HK-2 (cell line): Measurements from ENCODE around the gene ZC2HC1B.
"Not testable (repeated sequence)": the region's sequence is repeated elsewhere in the genome, so short reads cannot be mapped to it uniquely, and the experiment has no call there.

Experiments used
- DNase-seq: peaks from one replicate; pipeline ENCODE4 v3.0.0-alpha.2; 2018; ENCODE audit not compliant: unreplicated experiment

ZC2HC1B gene

GRCh38 chr6:143868808-143869207 is 4.5 kb downstream of the ZC2HC1B start:
- DNase-seq = not testable (repeated sequence)

- not testable (repeated sequence) for DNase-seq
Observed at GRCh38 chr6:143871202-143871730, 7.0 kb downstream of the ZC2HC1B start.

- no peak for DNase-seq
Observed at GRCh38 chr6:143872201-143872600, 7.9 kb downstream of the ZC2HC1B start.

GRCh38 chr6:143873600-143873999 is 9.3 kb downstream of the ZC2HC1B start:
- not testable (repeated sequence) for DNase-seq

- DNase-seq = not testable (repeated sequence)
Observed at GRCh38 chr6:143874503-143874902, 10.2 kb downstream of the ZC2HC1B start.

GRCh38 chr6:143877584-143878271 is 13.5 kb downstream of the ZC2HC1B start:
- no peak for DNase-seq

- DNase-seq = no peak
Observed at GRCh38 chr6:143878272-143878760, 14.0 kb downstream of the ZC2HC1B start.

- DNase-seq = no peak
Observed at GRCh38 chr6:143880412-143880811, 16.1 kb downstream of the ZC2HC1B start.

GRCh38 chr6:143882401-143882930 is 18.2 kb downstream of the ZC2HC1B start:
- DNase-seq = no peak

- no peak for DNase-seq
Observed at GRCh38 chr6:143884216-143884900, 20.1 kb downstream of the ZC2HC1B start.

GRCh38 chr6:143885116-143885515 is 20.8 kb downstream of the ZC2HC1B start:
- DNase-seq = no peak

- DNase-seq = no peak
Observed at GRCh38 chr6:143894655-143895054, 30.4 kb downstream of the ZC2HC1B start.

- DNase-seq = no peak
Observed at GRCh38 chr6:143896126-143896860, 32.0 kb downstream of the ZC2HC1B start.

GRCh38 chr6:143900358-143900757 is 36.1 kb downstream of the ZC2HC1B start:
- DNase-seq = no peak

- no peak for DNase-seq
Observed at GRCh38 chr6:143901885-143902750, 37.8 kb downstream of the ZC2HC1B start.

GRCh38 chr6:143902827-143903226 is 38.6 kb downstream of the ZC2HC1B start:
- DNase-seq = no peak

GRCh38 chr6:143911028-143911427 is 46.8 kb downstream of the ZC2HC1B start:
- no peak for DNase-seq

- no peak for DNase-seq
Observed at GRCh38 chr6:143912671-143913070, 48.4 kb downstream of the ZC2HC1B start.

GRCh38 chr6:143917026-143917425 is 52.8 kb downstream of the ZC2HC1B start:
- not testable (repeated sequence) for DNase-seq

GRCh38 chr6:143928853-143929252 is 64.6 kb downstream of the ZC2HC1B start:
- DNase-seq = no peak

- no peak for DNase-seq
Observed at GRCh38 chr6:143929975-143930374, 65.7 kb downstream of the ZC2HC1B start.
